Neuronal stem cell (in vitro differentiated cells): ENCODE results near the gene FGFR3.
A peak's percentile ranks its signal among the peaks of the same experiment; 100 is the strongest.

Experiments
- DNase-seq: peaks from one replicate; pipeline ENCODE4 v3.0.0-alpha.2; 2013; ENCODE audit warnings: low spot score
- H2AFZ ChIP-seq: one replicate; pipeline ENCODE4 v1.6.1; 2013; ENCODE audit warnings: mild to moderate bottlenecking, low read length, inconsistent platforms
- H2AK5ac ChIP-seq: 2 replicates; pipeline ENCODE4 v1.6.1; 2013; ENCODE audit warnings: low read depth, mild to moderate bottlenecking, inconsistent platforms, low read length, moderate library complexity, mixed read lengths
- H2BK120ac ChIP-seq: 2 replicates; pipeline ENCODE4 v1.6.1; 2013; ENCODE audit warnings: low read depth, mild to moderate bottlenecking, inconsistent platforms, low read length, moderate library complexity, mixed read lengths
- H2BK12ac ChIP-seq: one replicate; pipeline ENCODE4 v1.6.1; 2013; ENCODE audit warnings: low read length, inconsistent platforms
- H2BK15ac ChIP-seq: 2 replicates; pipeline ENCODE4 v1.6.1; 2013; ENCODE audit warnings: mild to moderate bottlenecking, low read length, inconsistent platforms, mixed read lengths
- H2BK5ac ChIP-seq: one replicate; pipeline ENCODE4 v1.6.1; 2013; ENCODE audit warnings: inconsistent platforms, mild to moderate bottlenecking, low read length, moderate library complexity
- H3K14ac ChIP-seq: one replicate; pipeline ENCODE4 v1.6.1; 2013; ENCODE audit warnings: low read length, inconsistent platforms
- H3K18ac ChIP-seq: 2 replicates; pipeline ENCODE4 v1.6.1; 2013; ENCODE audit warnings: low read length, inconsistent platforms
- H3K23ac ChIP-seq: 2 replicates; pipeline ENCODE4 v1.6.1; 2013; ENCODE audit warnings: low read depth, mild to moderate bottlenecking, mixed read lengths, low read length, inconsistent platforms; ENCODE audit not compliant: poor library complexity
- H3K27ac ChIP-seq: replicated peaks from 3 replicates; pipeline ENCODE4 v1.5.1; 2013; ENCODE audit warnings: low read length, inconsistent platforms
- H3K27me3 ChIP-seq, 3 experiments: 2 replicates each; pipeline ENCODE4 v1.6.1; 2013; ENCODE audit warnings: low read length in 3 of 3, mild to moderate bottlenecking in 2 of 3, inconsistent platforms in 1 of 3, low read depth in 1 of 3, mixed read lengths in 1 of 3, moderate library complexity in 1 of 3; ENCODE audit not compliant: control insufficient read depth in 3 of 3, insufficient read depth in 3 of 3
- H3K36me3 ChIP-seq, 2 donors: replicated peaks in 1 of 2; 2 replicates each; pipeline ENCODE4 v1.6.1; 2013; ENCODE audit warnings: low read length in 2 of 2; ENCODE audit not compliant: control insufficient read depth in 2 of 2, insufficient read depth in 2 of 2
- H3K4ac ChIP-seq: 2 replicates; pipeline ENCODE4 v1.6.1; 2013; ENCODE audit warnings: inconsistent platforms, mild to moderate bottlenecking, low read length, moderate library complexity
- H3K4me1 ChIP-seq, 2 donors: 1 replicate in 1 of 2; 2 replicates in 1 of 2; pipeline ENCODE4 v1.6.1; 2013; ENCODE audit warnings: low read length in 2 of 2, low read depth in 1 of 2; ENCODE audit not compliant: control insufficient read depth in 2 of 2, insufficient read depth in 1 of 2
- H3K4me2 ChIP-seq: one replicate; pipeline ENCODE4 v1.6.1; 2013; ENCODE audit warnings: mild to moderate bottlenecking, low read length, inconsistent platforms; ENCODE audit not compliant: insufficient read depth, poor library complexity, severe bottlenecking
- H3K4me3 ChIP-seq, 2 donors: 2 replicates each; pipeline ENCODE4 v1.5.1; 2013; ENCODE audit warnings: low read length in 2 of 2, mild to moderate bottlenecking in 2 of 2, inconsistent platforms in 1 of 2, moderate library complexity in 1 of 2
- H3K79me1 ChIP-seq: one replicate; pipeline ENCODE4 v1.6.1; 2013; ENCODE audit warnings: low read depth, mild to moderate bottlenecking, inconsistent platforms, low read length, moderate library complexity
- H3K9ac ChIP-seq: one replicate; pipeline ENCODE4 v1.6.1; 2013; ENCODE audit warnings: mild to moderate bottlenecking, low read depth, low read length, inconsistent platforms; ENCODE audit not compliant: poor library complexity
- H3K9me3 ChIP-seq, 2 donors: replicated peaks in 1 of 2; 2 replicates each; pipeline versions ENCODE3 to v1.6.1; 2013; ENCODE audit warnings: low read length in 2 of 2, mild to moderate bottlenecking in 2 of 2, inconsistent platforms in 1 of 2, low read depth in 1 of 2, mixed read lengths in 1 of 2, moderate library complexity in 1 of 2; ENCODE audit not compliant: control insufficient read depth in 2 of 2, insufficient read depth in 1 of 2
- H4K8ac ChIP-seq: one replicate; pipeline ENCODE4 v1.6.1; 2013; ENCODE audit warnings: low read depth, mild to moderate bottlenecking, inconsistent platforms, low read length, moderate library complexity
- H4K91ac ChIP-seq: one replicate; pipeline ENCODE4 v1.6.1; 2013; ENCODE audit warnings: low read length, low read depth, mild to moderate bottlenecking, inconsistent platforms; ENCODE audit not compliant: poor library complexity
- WGBS, 2 donors: extraction: QIAGEN DNeasy Blood & Tissue Kit; methylation state at CpG; one replicate each; pipeline ENCODE4 v1.1.7; 2013; ENCODE audit warnings: missing lambda C conversion rate in 2 of 2, mixed read lengths in 1 of 2; ENCODE audit not compliant: insufficient read length in 2 of 2, insufficient replicate concordance in 1 of 2; ENCODE audit errors: extremely low coverage in 2 of 2; 5-methylcytosine and 5-hydroxymethylcytosine counted together

The FGFR3 gene

GRCh38 chr4:1764670-1765069, 28.4 kb upstream of the FGFR3 start:
- no peak overlapping the region for H3K9ac ChIP-seq
- WGBS, 2 donors: no CpG with 5 or more reads among the region's 9 CpGs
- H3K23ac ChIP-seq: peak overlapping the region; percentile 55
- H4K8ac ChIP-seq: no peak overlapping the region
- H2BK12ac ChIP-seq: no peak overlapping the region
- no peak overlapping the region for H3K4ac ChIP-seq
- H3K4me1 ChIP-seq: peaks cover 37 to 57% of the 10 kb centered on the region in 2 donors
- peak overlapping the region; percentile 26 for H2BK15ac ChIP-seq
- peak overlapping the region; percentile 92 for H3K18ac ChIP-seq
- H3K4me2 ChIP-seq: no peak overlapping the region
- no peak overlapping the region for H3K14ac ChIP-seq
- no peak for DNase-seq
- peak overlapping the region; percentile 85 for H2AK5ac ChIP-seq
- peak overlapping the region; percentile 31 for H2BK120ac ChIP-seq
- H2BK5ac ChIP-seq: no peak overlapping the region
- no peaks in the 10 kb centered on the region for H3K36me3 ChIP-seq
- peaks cover 0 to 50% (median 46%) of the 10 kb centered on the region in 3 experiments for H3K27me3 ChIP-seq
- H3K79me1 ChIP-seq: peaks cover 2% of the 10 kb centered on the region
- no peak overlapping the region for H3K4me3 ChIP-seq
- H3K27ac ChIP-seq: no peak overlapping the region
- no peak overlapping the region for H2AFZ ChIP-seq
- no peak overlapping the region for H4K91ac ChIP-seq
- H3K9me3 ChIP-seq: no peaks in the 10 kb centered on the region

DNA sequence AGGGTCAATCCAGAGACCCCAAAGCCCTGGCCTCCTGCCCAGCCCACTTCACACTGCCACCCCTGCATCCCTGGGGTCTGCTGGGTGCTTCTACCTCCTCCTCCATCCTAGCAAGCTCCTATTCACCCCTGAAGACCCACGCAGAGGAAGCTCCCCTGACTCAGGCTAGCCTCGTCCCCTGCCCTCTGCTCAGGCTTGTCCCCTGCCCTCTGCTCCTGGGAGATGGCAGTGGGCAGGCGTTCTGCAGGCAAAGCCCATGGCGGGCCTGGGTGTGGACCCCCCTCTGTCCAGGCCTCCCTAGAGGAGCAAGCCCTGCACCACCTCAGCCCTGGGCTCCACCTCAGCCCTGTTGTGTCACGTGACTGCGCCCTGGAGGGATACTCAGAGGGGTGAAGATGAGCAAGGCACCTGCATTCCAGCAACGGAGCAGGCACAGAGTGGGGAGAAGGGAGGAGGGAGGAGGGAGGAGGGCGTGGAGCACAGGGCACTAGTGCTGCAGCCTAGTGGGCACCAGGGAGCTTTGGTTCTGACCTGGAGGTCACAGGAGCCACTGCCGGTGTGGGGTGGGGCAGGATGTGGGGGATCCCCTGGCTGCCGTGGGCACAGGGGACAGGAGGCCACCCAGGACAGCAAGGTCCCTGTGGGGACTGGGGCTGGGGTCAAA, 27.6 kb upstream of the FGFR3 start:
- peak overlapping the region; percentile 50 for H3K9ac ChIP-seq
- peak overlapping the region; percentile 85 for H2AK5ac ChIP-seq
- no peaks in the 10 kb centered on the region for H3K9me3 ChIP-seq
- H3K14ac ChIP-seq: no peak overlapping the region
- peaks cover 35 to 54% of the 10 kb centered on the region in 2 donors for H3K4me1 ChIP-seq
- no peaks in the 10 kb centered on the region for H3K36me3 ChIP-seq
- H3K4me3 ChIP-seq: peak overlapping the region in 1 of 2 donors; percentile 5
- peaks cover 0 to 51% (median 50%) of the 10 kb centered on the region in 3 experiments for H3K27me3 ChIP-seq
- H2BK12ac ChIP-seq: no peak overlapping the region
- peak overlapping the region; percentile 92 for H3K18ac ChIP-seq
- no peak overlapping the region for H4K8ac ChIP-seq
- H2BK5ac ChIP-seq: no peak overlapping the region
- no peak overlapping the region for H3K4ac ChIP-seq
- H3K23ac ChIP-seq: peak overlapping the region; percentile 34
- peak overlapping the region; percentile 60 for H2BK15ac ChIP-seq
- H2AFZ ChIP-seq: no peak overlapping the region
- no peak for DNase-seq
- WGBS, 2 donors: no CpG with 5 or more reads among the region's 10 CpGs
- no peak overlapping the region for H3K27ac ChIP-seq
- H4K91ac ChIP-seq: peak overlapping the region; percentile 24
- no peak overlapping the region for H3K4me2 ChIP-seq
- peaks cover 2% of the 10 kb centered on the region for H3K79me1 ChIP-seq
- H2BK120ac ChIP-seq: peak overlapping the region; percentile 31

DNA sequence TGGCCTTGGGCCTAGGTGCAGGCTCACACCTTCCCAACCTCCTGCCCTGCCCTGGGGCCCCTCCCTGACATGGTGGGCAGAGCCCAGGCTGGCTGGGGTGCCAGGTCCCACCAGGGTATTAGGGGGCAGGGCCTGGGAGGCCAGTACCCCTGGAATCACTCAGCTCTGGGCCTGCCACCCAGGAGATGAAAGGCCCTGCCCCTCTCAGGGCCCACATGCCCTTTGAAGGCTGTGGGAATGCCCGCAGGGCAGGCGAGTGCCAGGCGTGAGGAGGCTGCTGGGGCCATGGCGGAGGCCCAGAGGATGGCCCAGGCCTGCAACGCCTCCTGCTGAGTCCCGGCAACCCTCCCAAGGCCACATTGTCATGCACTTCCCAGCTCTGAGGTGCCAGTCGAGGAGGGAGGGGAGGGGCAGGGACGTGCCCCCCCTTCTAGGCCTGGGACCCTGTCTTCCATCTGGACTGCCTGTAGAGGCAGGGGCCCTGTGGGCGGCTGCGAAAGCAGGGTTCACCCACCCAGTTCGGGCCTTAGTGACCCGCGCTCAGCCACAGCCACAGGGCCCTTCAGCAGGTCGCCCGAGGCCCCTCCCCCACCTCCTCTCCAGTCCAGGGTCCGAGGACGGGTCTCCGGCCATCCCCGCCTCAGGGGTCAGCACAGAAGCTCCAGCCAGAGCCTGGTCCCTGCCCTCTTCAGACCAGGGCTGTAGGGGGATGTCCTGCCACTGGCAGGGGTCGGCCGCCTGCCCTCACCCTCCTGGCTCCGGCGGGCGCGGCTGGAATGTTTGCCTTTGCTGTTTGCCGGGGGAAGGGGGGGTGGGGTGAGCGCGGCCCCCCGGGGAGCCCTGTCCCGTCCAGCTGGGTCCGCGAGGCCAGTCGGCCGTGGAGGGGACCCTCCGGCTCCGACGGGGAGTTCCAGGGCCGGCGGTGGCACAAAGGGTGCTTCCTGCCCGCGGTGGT, 26.7 kb upstream of the FGFR3 start:
- Histone ChIP-seq H3K18ac (peak overlapping the region; percentile 92), H3K4me1 (peaks cover 40 to 56% of the 10 kb centered on the region in 2 donors), H3K9ac (peak overlapping the region; percentile 79), H4K91ac (no peak overlapping the region), H2BK5ac (peak overlapping the region; percentile 2), H4K8ac (no peak overlapping the region), H3K14ac (no peak overlapping the region), H2BK15ac (peak overlapping the region; percentile 60), H3K9me3 (no peaks in the 10 kb centered on the region), H3K4me3 (peak overlapping the region; percentile 5 to 31), H3K79me1 (peaks cover 2% of the 10 kb centered on the region), H3K4ac (no peak overlapping the region), H2BK120ac (no peak overlapping the region), H2BK12ac (no peak overlapping the region), H3K36me3 (no peaks in the 10 kb centered on the region), H2AFZ (peak overlapping the region; percentile 79), H3K23ac (peak overlapping the region; percentile 34), H3K27ac (no peak overlapping the region), H3K4me2 (peak overlapping the region; percentile 66), H3K27me3 (peaks cover 0 to 53% (median 51%) of the 10 kb centered on the region in 3 experiments), H2AK5ac (peak overlapping the region; percentile 85)
- peak; percentile 62 for DNase-seq
- WGBS, 2 donors: no CpG with 5 or more reads among the region's 41 CpGs
